H1 (cell line): ENCODE results near the gene SLC35F6. TPM values are rescaled to one million over a fixed set of nuclear protein-coding genes. Genes with fewer than 3 reads are reported as not detected.

Experiments
- CTCF ChIA-PET: fragments of 300-600 bp; sonication (Branson Sonifier 250); formaldehyde crosslinking; loops from one replicate; lab custom pipeline; 2021; ENCODE audit not compliant: partially characterized antibody; lab: Charles Lee
- POLR2A ChIA-PET: fragments of 300-600 bp; sonication (Branson Sonifier 250); formaldehyde crosslinking; loops from one replicate; lab custom pipeline; 2021; ENCODE audit warnings: inconsistent platforms; ENCODE audit not compliant: partially characterized antibody; lab: Charles Lee
- DNase-seq, 2 experiments: peaks; one replicate each; pipeline versions ENCODE4 v3.0.0 to v3.0.0-alpha.2; 2010 to 2022; ENCODE audit warnings: low spot score in 2 of 2, low read depth in 1 of 2, mixed read lengths in 1 of 2
- FAIRE-seq: peaks from 2 replicates; lab custom pipeline; 2011; peaks lifted over from hg19 to GRCh38; lab: Jason Lieb, UNC
- H2AFZ ChIP-seq: 2 replicates; pipeline ENCODE4 v1.8.1; 2012; ENCODE audit warnings: low read length, inconsistent platforms
- H2AK5ac ChIP-seq: 2 replicates; pipeline ENCODE4 v1.6.1; 2013; ENCODE audit warnings: low read depth, low read length
- H2BK120ac ChIP-seq: replicated peaks from 2 replicates; pipeline ENCODE3; 2013; ENCODE audit warnings: low read depth, low read length, inconsistent platforms
- H2BK12ac ChIP-seq: 2 replicates; pipeline ENCODE4 v1.6.1; 2013; ENCODE audit warnings: low read depth, low read length
- H2BK15ac ChIP-seq: 2 replicates; pipeline ENCODE4 v1.6.1; 2013; ENCODE audit warnings: low read length
- H2BK20ac ChIP-seq: 2 replicates; pipeline ENCODE4 v1.6.1; 2013; ENCODE audit warnings: low read length
- H2BK5ac ChIP-seq: 2 replicates; pipeline ENCODE4 v1.6.1; 2013; ENCODE audit warnings: low read depth, low read length
- H3K14ac ChIP-seq: 2 replicates; pipeline ENCODE4 v1.6.1; 2013; ENCODE audit warnings: inconsistent platforms; ENCODE audit not compliant: insufficient read length
- H3K18ac ChIP-seq: 2 replicates; pipeline ENCODE4 v1.6.1; 2013; ENCODE audit warnings: low read length; ENCODE audit errors: extremely low read depth
- H3K23ac ChIP-seq: 2 replicates; pipeline ENCODE4 v1.6.1; 2013; ENCODE audit warnings: inconsistent platforms; ENCODE audit not compliant: insufficient read length
- H3K23me2 ChIP-seq: 2 replicates; pipeline ENCODE4 v1.6.1; 2013; ENCODE audit warnings: low read depth, low read length
- H3K27ac ChIP-seq: 2 replicates; pipeline ENCODE4 v1.6.1; 2011; ENCODE audit warnings: low read depth, low read length, inconsistent platforms
- H3K27me3 ChIP-seq, 4 experiments: replicated peaks in 1 of 4; 1 replicate in 1 of 4; 2 replicates in 3 of 4; pipeline versions ENCODE4 v1.6.1 to v1.8.1; 2011 to 2013; ENCODE audit warnings: low read length in 3 of 4, mild to moderate bottlenecking in 3 of 4, inconsistent platforms in 2 of 4, mixed read lengths in 2 of 4, moderate library complexity in 1 of 4; ENCODE audit not compliant: control insufficient read depth in 3 of 4, insufficient read depth in 3 of 4; ENCODE audit errors: extremely low read depth in 1 of 4
- H3K36me3 ChIP-seq, 4 experiments: 2 replicates each; pipeline versions ENCODE4 v1.6.1 to v1.8.1; 2011 to 2013; ENCODE audit warnings: mild to moderate bottlenecking in 4 of 4, low read length in 3 of 4, moderate library complexity in 2 of 4, control low read depth in 1 of 4, inconsistent platforms in 1 of 4; ENCODE audit not compliant: insufficient read depth in 4 of 4, control insufficient read depth in 2 of 4
- H3K4ac ChIP-seq: replicated peaks from 2 replicates; pipeline ENCODE3; 2013; ENCODE audit warnings: low read length, low read depth, mixed read lengths, inconsistent platforms; ENCODE audit not compliant: insufficient read length
- H3K4me1 ChIP-seq, 4 experiments: replicated peaks in 1 of 4; 1 replicate in 1 of 4; 2 replicates in 3 of 4; pipeline versions ENCODE4 v1.6.1 to v1.8.1; 2011 to 2013; ENCODE audit warnings: low read length in 3 of 4, inconsistent platforms in 2 of 4, mixed read lengths in 1 of 4; ENCODE audit not compliant: insufficient read depth in 4 of 4, control insufficient read depth in 3 of 4
- H3K4me2 ChIP-seq, 2 experiments: 2 replicates each; pipeline versions ENCODE4 v1.6.1 to v1.8.1; 2011 to 2013; ENCODE audit warnings: low read depth in 2 of 2, low read length in 2 of 2, control low read depth in 1 of 2, inconsistent platforms in 1 of 2, mild to moderate bottlenecking in 1 of 2; ENCODE audit not compliant: insufficient read depth in 1 of 2
- H3K4me3 ChIP-seq, 4 experiments: fragments of 200-600, 300-600 bp in 1 of 4; sonication (generic), shearing (Covaris generic), sonication (Bioruptor Twin) in 1 of 4; 2 replicates each; pipeline versions ENCODE4 v1.5.1 to v1.8.1; 2011 to 2016; ENCODE audit warnings: low read length in 4 of 4, low read depth in 3 of 4, control low read depth in 2 of 4, inconsistent platforms in 2 of 4, mild to moderate bottlenecking in 2 of 4, mixed read lengths in 1 of 4, moderate library complexity in 1 of 4; ENCODE audit not compliant: insufficient read depth in 2 of 4; ENCODE audit errors: extremely low read depth in 1 of 4
- H3K56ac ChIP-seq: replicated peaks from 2 replicates; pipeline ENCODE3; 2013; ENCODE audit warnings: low read depth, mild to moderate bottlenecking, mixed read lengths, low read length, inconsistent platforms; ENCODE audit not compliant: insufficient read length
- H3K79me1 ChIP-seq: 2 replicates; pipeline ENCODE4 v1.6.1; 2013; ENCODE audit warnings: low read depth, low read length, control low read depth
- H3K79me2 ChIP-seq, 2 experiments: 2 replicates each; pipeline versions ENCODE4 v1.6.1 to v1.8.1; 2012 to 2013; ENCODE audit warnings: low read length in 2 of 2, mild to moderate bottlenecking in 2 of 2, inconsistent platforms in 1 of 2; ENCODE audit not compliant: insufficient read depth in 2 of 2, control insufficient read depth in 1 of 2
- H3K9ac ChIP-seq, 4 experiments: replicated peaks in 1 of 4; 1 replicate in 1 of 4; 2 replicates in 3 of 4; pipeline versions ENCODE4 v1.6.1 to v1.8.1; 2011 to 2013; ENCODE audit warnings: low read depth in 3 of 4, low read length in 3 of 4, control low read depth in 2 of 4, mild to moderate bottlenecking in 2 of 4, moderate library complexity in 2 of 4, inconsistent platforms in 1 of 4; ENCODE audit errors: extremely low read depth in 1 of 4
- H3K9me3 ChIP-seq, 2 experiments: 2 replicates each; pipeline versions ENCODE4 v1.6.1 to v1.8.1; 2012 to 2013; ENCODE audit warnings: mild to moderate bottlenecking in 2 of 2, moderate library complexity in 2 of 2, control low read depth in 1 of 2, inconsistent platforms in 1 of 2, low read depth in 1 of 2, low read length in 1 of 2, mixed read lengths in 1 of 2; ENCODE audit not compliant: insufficient read depth in 2 of 2
- H4K20me1 ChIP-seq, 2 experiments: replicated peaks in 1 of 2; 2 replicates each; pipeline versions ENCODE3 to v1.8.1; 2011 to 2013; ENCODE audit warnings: inconsistent platforms in 2 of 2, low read length in 2 of 2, mild to moderate bottlenecking in 1 of 2; ENCODE audit not compliant: insufficient read depth in 2 of 2, control insufficient read depth in 1 of 2
- H4K5ac ChIP-seq: 2 replicates; pipeline ENCODE4 v1.6.1; 2013; ENCODE audit warnings: low read length, low read depth, mixed read lengths, inconsistent platforms; ENCODE audit not compliant: insufficient read length
- H4K8ac ChIP-seq: 2 replicates; pipeline ENCODE4 v1.8.0; 2013; ENCODE audit warnings: mild to moderate bottlenecking, moderate library complexity, low read length, inconsistent platforms; ENCODE audit not compliant: insufficient read depth; ENCODE audit errors: extremely low read depth
- H4K91ac ChIP-seq: replicated peaks from 2 replicates; pipeline ENCODE3; 2013; ENCODE audit warnings: low read length, mixed read lengths, inconsistent platforms; ENCODE audit not compliant: insufficient read length
- CEBPB ChIP-seq: IDR thresholded peaks from 2 replicates; pipeline ENCODE4 v1.6.1; 2012; ENCODE audit warnings: low read depth, low read length
- CREB1 ChIP-seq: IDR thresholded peaks from 2 replicates; pipeline ENCODE4 v1.6.1; 2012; ENCODE audit warnings: inconsistent platforms
- HDAC2 ChIP-seq, 2 experiments: fragments of 300-600 bp in 1 of 2; sonication (generic) in 1 of 2; IDR thresholded peaks; 2 replicates each; pipeline ENCODE4 v1.6.1; 2011 to 2012; ENCODE audit warnings: low read depth in 2 of 2, low read length in 2 of 2, mild to moderate bottlenecking in 2 of 2, moderate library complexity in 2 of 2, borderline replicate concordance in 1 of 2, inconsistent platforms in 1 of 2
- MAFK ChIP-seq: IDR thresholded peaks from 2 replicates; pipeline ENCODE4 v1.6.1; 2012; ENCODE audit warnings: low read depth, mild to moderate bottlenecking, improper control_type of control experiment, low read length
- NANOG ChIP-seq: IDR thresholded peaks from 2 replicates; pipeline ENCODE4 v1.6.1; 2011; ENCODE audit warnings: low read length, low read depth, mild to moderate bottlenecking, inconsistent platforms; ENCODE audit not compliant: insufficient read depth, poor library complexity, severe bottlenecking
- POLR2A ChIP-seq, 2 experiments: IDR thresholded peaks; 1 replicate in 1 of 2; 2 replicates in 1 of 2; pipeline ENCODE4 v1.6.1; 2011; ENCODE audit warnings: low read depth in 2 of 2, low read length in 2 of 2, mild to moderate bottlenecking in 2 of 2; ENCODE audit errors: control extremely low read depth in 1 of 2
- POLR2AphosphoS5 ChIP-seq: IDR thresholded peaks from 2 replicates; pipeline ENCODE4 v1.6.1; 2011; ENCODE audit warnings: low read depth, low read length
- WGBS, 2 experiments: shearing (Covaris generic) in 1 of 2; methylation state at CpG; one replicate each; pipeline versions ENCODE4 v1.1.6 to v1.1.7; 2013 to 2015; ENCODE audit warnings: low lambda C conversion rate in 2 of 2, mixed read lengths in 2 of 2, inconsistent platforms in 1 of 2, low coverage in 1 of 2, missing lambda C conversion rate in 1 of 2; ENCODE audit not compliant: insufficient replicate concordance in 2 of 2, insufficient coverage in 1 of 2, insufficient read length in 1 of 2; ENCODE audit errors: extremely low coverage in 1 of 2, missing lambda C conversion rate in 1 of 2; 5-methylcytosine and 5-hydroxymethylcytosine counted together
- polyA plus RNA-seq, 7 experiments: library from polyadenylated mRNA; depleted of rRNA in 3 of 7; stranded (reverse) in 5 of 7; unstranded in 2 of 7; fragments of >200 nt in 5 of 7; fragments of 200-250 nt in 2 of 7; gene quantifications; 1 replicate in 5 of 7; 2 replicates in 1 of 7; 4 replicates in 1 of 7; pipeline versions ENCODE4 v1.2.1 to v1.2.3, GENCODE V29; 2011 to 2013; ENCODE audit warnings: missing spikeins in 2 of 7, mixed read lengths in 2 of 7
- total RNA-seq: library from RNA; stranded (reverse); fragmentation: NEBNext Ultra II Directional; extraction: Animal tissue kit (Norgen Biotek cat#: 25700); gene quantifications from 2 replicates; pipeline ENCODE4 v1.2.1, GENCODE V29; 2021
- TF ChIP-seq, protein P1 (sequence below): IDR thresholded peaks from 2 replicates; pipeline ENCODE4 v1.6.1; 2012; ENCODE audit warnings: inconsistent platforms
- TF ChIP-seq, protein P2 (sequence below): IDR thresholded peaks from 2 replicates; pipeline ENCODE4 v1.6.1; 2012; ENCODE audit warnings: inconsistent platforms

Gene SLC35F6
- total and polyA plus RNA-seq, 2 of the 8 experiments (the other 6 are each of a cell fraction or from before 2014, with no cell fraction given) = 11.2 to 13.5 TPM

DNA sequence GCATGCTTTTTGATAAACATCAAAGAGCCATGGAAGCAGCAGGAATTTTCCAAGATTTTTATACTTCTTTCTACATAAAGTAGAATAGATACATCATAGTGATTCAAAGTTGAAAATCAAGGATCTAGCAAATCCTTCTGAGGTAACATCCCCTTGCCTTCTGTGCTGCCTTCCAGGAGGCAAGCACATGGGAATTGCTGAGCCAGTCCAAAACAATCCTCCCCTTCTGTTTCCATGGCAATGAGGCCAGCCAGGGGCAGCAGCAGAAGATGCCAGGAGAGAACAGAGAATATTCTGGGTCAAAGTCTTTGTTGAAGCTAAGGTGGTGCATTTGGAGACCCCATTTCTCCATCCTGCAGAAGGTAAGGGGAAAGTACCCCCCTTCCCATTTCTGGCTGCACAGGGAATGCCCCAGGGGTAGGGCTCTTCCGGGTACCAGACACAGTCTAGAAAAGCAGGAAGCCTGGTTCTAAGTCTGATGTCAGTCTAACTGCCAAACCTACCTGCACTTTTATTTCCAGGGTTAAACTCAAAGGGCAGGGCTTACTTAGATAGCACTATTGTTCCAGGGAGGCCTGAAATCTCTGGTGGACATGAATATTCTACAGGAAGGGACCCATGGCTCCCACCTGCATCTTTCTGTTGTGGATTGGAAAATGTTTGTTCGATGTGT is 43.8 kb downstream of the SLC35F6 start:
- no peak overlapping the region for H4K8ac ChIP-seq
- H4K91ac ChIP-seq = no peak overlapping the region
- H2BK12ac ChIP-seq = no peak overlapping the region
- POLR2A ChIA-PET = no interaction called here
- H2AFZ ChIP-seq = no peak overlapping the region
- H2BK5ac ChIP-seq = no peak overlapping the region
- H2BK20ac ChIP-seq = no peak overlapping the region
- no peak for DNase-seq
- no peak overlapping the region for H3K9ac ChIP-seq
- no peak overlapping the region for H3K27ac ChIP-seq
- no peak overlapping the region for H2BK120ac ChIP-seq
- no peaks in the 10 kb centered on the region for H3K79me1 ChIP-seq
- H3K36me3 ChIP-seq = no peaks in the 10 kb centered on the region
- H3K14ac ChIP-seq = no peak overlapping the region
- no peak overlapping the region for H3K18ac ChIP-seq
- no peaks in the 10 kb centered on the region; a peak in 2 of 7 replicates for H3K4me1 ChIP-seq
- no peak overlapping the region for H4K5ac ChIP-seq
- no peak overlapping the region for H2AK5ac ChIP-seq
- H3K4me3 ChIP-seq = no peak overlapping the region
- 53% methylated on average over 2 of the region's 2 CpGs; no CpG with 5 or more reads in 1 of the 2 experiments for WGBS, 2 experiments
- no peaks in the 10 kb centered on the region; a peak in 1 of 7 replicates for H3K27me3 ChIP-seq
- no peaks in the 10 kb centered on the region for H3K23me2 ChIP-seq
- no peak overlapping the region for H2BK15ac ChIP-seq
- H3K23ac ChIP-seq = no peak overlapping the region
- H3K9me3 ChIP-seq = no peaks in the 10 kb centered on the region
- no peak overlapping the region for H3K4me2 ChIP-seq
- CTCF ChIA-PET = no interaction called here
- FAIRE-seq = no peak
- H4K20me1 ChIP-seq = no peaks in the 10 kb centered on the region
- TF ChIP-seq CEBPB (no peak), POLR2AphosphoS5 (no peak), MAFK (0 out of 2 replicates have a peak, but pooled peaks have one; percentile 10), POLR2A (IDR thresholded peaks at IDR 0.05; ENCODE audit: control extremely low read depth in 1 of 2, low read depth in 2 of 2, low read length in 2 of 2) (no peak), NANOG (no peak), HDAC2 (IDR thresholded peaks at IDR 0.05; ENCODE audit: borderline replicate concordance in 1 of 2, low read depth in 2 of 2, low read length in 2 of 2) (no peak), CREB1 (no peak)
- TF ChIP-seq, protein P1, sequence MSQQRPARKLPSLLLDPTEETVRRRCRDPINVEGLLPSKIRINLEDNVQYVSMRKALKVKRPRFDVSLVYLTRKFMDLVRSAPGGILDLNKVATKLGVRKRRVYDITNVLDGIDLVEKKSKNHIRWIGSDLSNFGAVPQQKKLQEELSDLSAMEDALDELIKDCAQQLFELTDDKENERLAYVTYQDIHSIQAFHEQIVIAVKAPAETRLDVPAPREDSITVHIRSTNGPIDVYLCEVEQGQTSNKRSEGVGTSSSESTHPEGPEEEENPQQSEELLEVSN = no peak
- TF ChIP-seq, protein P2, sequence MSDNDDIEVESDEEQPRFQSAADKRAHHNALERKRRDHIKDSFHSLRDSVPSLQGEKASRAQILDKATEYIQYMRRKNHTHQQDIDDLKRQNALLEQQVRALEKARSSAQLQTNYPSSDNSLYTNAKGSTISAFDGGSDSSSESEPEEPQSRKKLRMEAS = 0 out of 2 replicates have a peak, but pooled peaks have one; percentile 18
- H3K56ac ChIP-seq = no peak overlapping the region
- H3K79me2 ChIP-seq = no peaks in the 10 kb centered on the region
- H3K4ac ChIP-seq = no peak overlapping the region
